HG02623 (cell line): ENCODE results near the gene SLC39A6.
"Not testable (repeated sequence)": the region's sequence is repeated elsewhere in the genome, so short reads cannot be mapped to it uniquely, and the experiment has no call there.

Experiments used
- ATAC-seq: cut with Tn5 transposase; IDR thresholded peaks from one replicate; pipeline ENCODE4 v1.9.1; 2021; ENCODE audit warnings: moderate library complexity; ENCODE audit not compliant: unreplicated experiment

Gene SLC39A6

GRCh38 chr18:36066001-36066400, 63.1 kb downstream of the SLC39A6 start:
- no peak for ATAC-seq

GRCh38 chr18:36064809-36065079, 64.4 kb downstream of the SLC39A6 start:
- ATAC-seq: not testable (repeated sequence)

GRCh38 chr18:36064027-36064808, 64.9 kb downstream of the SLC39A6 start:
- ATAC-seq: no peak

- no peak for ATAC-seq
These were observed 70.5 kb downstream of the SLC39A6 start for GRCh38 chr18:36058674-36059073.
